ENCODE measurements around the gene RFTN1. TPM values are rescaled to one million over a fixed set of nuclear protein-coding genes. Genes with fewer than 3 reads are reported as not detected.

Gene RFTN1
- polyA plus RNA-seq, 3 donors from 2014 or later: 96.5 to 194 (median 109) TPM

DNA sequence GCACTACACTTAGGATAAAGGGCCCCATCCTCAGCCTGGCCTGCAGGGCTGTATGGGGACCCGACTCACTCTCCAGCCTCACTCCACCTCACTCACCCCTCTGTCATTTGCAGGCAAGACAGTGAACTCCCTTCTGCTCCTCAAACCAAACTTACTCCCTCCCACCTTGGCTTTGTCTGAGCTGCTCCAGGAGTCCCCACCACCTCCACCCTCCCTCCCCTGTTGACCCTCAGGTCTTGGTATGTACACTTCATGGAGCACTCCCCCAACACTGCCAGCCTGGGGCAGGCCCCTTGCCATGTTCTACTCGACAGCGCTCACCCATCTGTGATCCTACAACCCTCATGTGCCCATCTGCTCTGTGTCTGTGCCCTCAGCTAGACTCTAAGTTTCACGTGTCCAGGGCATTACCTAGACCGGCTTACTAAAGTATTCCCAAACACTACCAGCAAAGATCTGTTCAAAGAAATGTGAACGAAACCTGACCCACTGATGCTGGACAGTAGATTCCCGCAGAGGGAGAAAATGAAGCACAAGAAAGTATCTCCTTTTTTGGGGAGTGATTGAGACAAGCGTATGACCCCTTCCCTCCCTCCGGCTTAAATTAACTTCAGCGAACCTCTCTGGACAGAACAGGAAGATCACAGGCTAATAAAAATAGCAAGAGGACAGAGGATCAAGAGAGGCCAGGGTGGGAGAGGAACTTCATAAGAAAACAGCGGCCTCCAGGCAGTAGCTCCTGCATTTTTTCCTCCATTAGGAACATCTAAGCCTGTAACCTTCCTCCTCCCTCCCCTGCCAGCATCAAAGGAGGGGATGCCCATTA lies 113.2 kb downstream of the RFTN1 start:
- Mint-ChIP-seq H3K4me1 (peaks cover 50 to 79% of the 10 kb centered on the region in 2 donors), H3K27ac (peak overlapping the region; percentile 71 to 89 (median 76)), H3K9me3 (peaks cover 0 to 1% (median 0%) of the 10 kb centered on the region in 6 donors), H3K27me3 (ENCODE audit: low read depth in 3 of 3) (peaks cover 1 to 6% (median 2%) of the 10 kb centered on the region in 3 donors), H3K36me3 (peaks cover 4 to 17% (median 16%) of the 10 kb centered on the region in 3 donors), H3K4me3 (peak overlapping the region in 1 of 5 donors; percentile 39)
- no peak for DNase-seq

DNA sequence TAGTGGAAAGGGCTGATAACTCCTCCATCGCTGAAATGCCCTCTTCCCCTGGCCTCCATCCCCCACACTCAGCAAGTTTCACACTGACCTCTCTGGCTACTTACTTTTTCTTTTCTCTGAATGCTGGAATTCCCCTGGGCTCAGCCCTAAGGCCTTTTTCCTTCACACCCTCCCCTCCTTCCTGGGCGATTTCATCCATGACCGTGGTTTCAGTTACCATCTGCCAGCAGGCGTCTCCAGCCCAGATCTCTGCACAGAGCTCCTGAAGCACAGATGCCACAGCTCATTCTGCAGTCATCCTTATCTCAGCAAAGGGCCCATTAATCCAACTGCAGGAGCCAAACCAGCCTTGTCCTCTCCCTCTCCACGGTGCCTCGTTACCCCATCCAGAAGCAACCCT lies 114.0 kb downstream of the RFTN1 start:
- peak overlapping the region; percentile 71 to 89 (median 76) for H3K27ac Mint-ChIP-seq
- H3K4me1 Mint-ChIP-seq: peaks cover 51 to 79% of the 10 kb centered on the region in 2 donors

DNA sequence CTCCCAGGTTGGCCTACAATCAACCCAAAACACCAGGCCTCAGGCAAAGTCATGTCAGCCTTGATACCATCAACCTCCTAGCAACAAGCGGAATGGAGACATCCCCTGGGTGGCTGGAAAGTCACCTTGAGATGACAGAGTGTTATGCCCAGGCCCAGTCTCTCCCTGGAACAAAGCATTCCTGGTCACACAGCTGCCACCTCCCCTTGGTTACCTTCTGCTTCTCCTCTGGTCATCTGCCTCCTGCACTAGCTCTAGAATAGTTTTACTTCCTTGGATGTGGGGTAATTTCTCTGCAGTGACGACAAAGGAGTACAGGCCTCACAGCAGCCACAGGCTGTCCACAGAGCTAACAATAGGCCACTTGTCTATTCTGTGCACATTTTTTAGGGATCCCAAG lies 114.9 kb downstream of the RFTN1 start:
- Mint-ChIP-seq H3K27ac (peak overlapping the region in 4 of 6 donors; percentile 31 to 73 (median 53)), H3K4me1 (peaks cover 54 to 79% of the 10 kb centered on the region in 2 donors)

More for the DNA sequence above, 114.0 kb downstream of the RFTN1 start:
- DNase-seq: no peak
- H3K4me3 Mint-ChIP-seq: peak overlapping the region in 1 of 5 donors; percentile 41
- peaks cover 0 to 1% (median 0%) of the 10 kb centered on the region in 6 donors for H3K9me3 Mint-ChIP-seq
- H3K27me3 Mint-ChIP-seq (ENCODE audit: low read depth in 3 of 3): peaks cover 0 to 10% (median 1%) of the 10 kb centered on the region in 3 donors
- H3K36me3 Mint-ChIP-seq: peaks cover 4 to 18% (median 17%) of the 10 kb centered on the region in 3 donors

DNA sequence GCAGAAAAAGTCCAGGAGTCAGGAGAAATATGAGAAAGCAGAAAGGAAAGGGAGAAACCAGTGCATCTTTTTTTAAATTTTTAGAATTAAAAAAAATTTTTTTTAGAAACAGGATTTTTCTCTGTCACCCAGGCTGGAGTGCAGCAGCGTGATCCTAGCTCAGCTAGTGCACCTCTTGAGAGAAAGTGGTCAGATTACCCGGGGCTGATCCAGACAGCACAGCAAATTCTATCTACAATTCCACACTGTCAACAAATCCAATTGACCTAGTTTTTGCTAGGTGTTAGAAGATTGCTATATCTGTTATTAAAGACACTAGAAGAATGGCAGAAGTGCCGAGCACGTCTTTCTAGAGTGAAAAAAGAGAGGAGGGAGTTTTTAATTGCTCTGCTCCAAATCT lies 117.3 kb downstream of the RFTN1 start:
- peaks cover 4 to 16% (median 16%) of the 10 kb centered on the region in 3 donors for H3K36me3 Mint-ChIP-seq
- peaks cover 0 to 1% (median 0%) of the 10 kb centered on the region in 6 donors for H3K9me3 Mint-ChIP-seq

More for the DNA sequence above, 114.9 kb downstream of the RFTN1 start:
- Mint-ChIP-seq H3K9me3 (peaks cover 0 to 1% (median 0%) of the 10 kb centered on the region in 6 donors), H3K4me3 (no peak overlapping the region), H3K27me3 (ENCODE audit: low read depth in 3 of 3) (peaks cover 0 to 10% (median 1%) of the 10 kb centered on the region in 3 donors), H3K36me3 (peaks cover 4 to 21% (median 17%) of the 10 kb centered on the region in 3 donors)
- DNase-seq: no peak

DNA sequence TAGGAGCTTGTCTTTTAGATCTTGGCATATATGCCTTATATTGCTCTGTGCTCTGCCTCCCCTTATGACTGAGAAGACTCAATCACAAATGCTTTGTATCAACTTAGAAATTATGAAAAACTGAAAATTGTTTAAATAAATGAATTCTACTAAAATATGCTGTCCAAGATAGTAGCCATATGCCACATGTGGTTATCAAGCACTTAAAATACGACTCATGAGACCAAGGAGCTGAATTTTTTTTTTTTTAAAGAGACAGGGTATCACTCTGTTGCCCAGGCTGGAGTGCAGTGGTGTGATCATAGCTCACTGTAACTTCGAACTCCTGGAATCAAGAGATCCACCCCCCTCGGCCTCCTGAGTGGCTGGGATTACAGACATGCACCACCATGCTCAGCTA lies 118.3 kb downstream of the RFTN1 start:
- Mint-ChIP-seq H3K4me1 (peaks cover 43 to 79% of the 10 kb centered on the region in 2 donors), H3K36me3 (peaks cover under 1 to 16% (median 16%) of the 10 kb centered on the region in 3 donors), H3K9me3 (peaks cover 0 to 1% (median 0%) of the 10 kb centered on the region in 6 donors), H3K27ac (no peak overlapping the region), H3K27me3 (ENCODE audit: low read depth in 3 of 3) (peaks cover 0 to 7% (median 2%) of the 10 kb centered on the region in 3 donors), H3K4me3 (no peak overlapping the region)
- no peak for DNase-seq

More for the DNA sequence above, 117.3 kb downstream of the RFTN1 start:
- no peak overlapping the region for H3K4me3 Mint-ChIP-seq
- peak overlapping the region in 3 of 6 donors; percentile 31 to 74 (median 34) for H3K27ac Mint-ChIP-seq
- peaks cover 46 to 78% of the 10 kb centered on the region in 2 donors for H3K4me1 Mint-ChIP-seq
- no peak for DNase-seq
- peaks cover 0 to 9% (median 1%) of the 10 kb centered on the region in 3 donors for H3K27me3 Mint-ChIP-seq (ENCODE audit: low read depth in 3 of 3)

DNA sequence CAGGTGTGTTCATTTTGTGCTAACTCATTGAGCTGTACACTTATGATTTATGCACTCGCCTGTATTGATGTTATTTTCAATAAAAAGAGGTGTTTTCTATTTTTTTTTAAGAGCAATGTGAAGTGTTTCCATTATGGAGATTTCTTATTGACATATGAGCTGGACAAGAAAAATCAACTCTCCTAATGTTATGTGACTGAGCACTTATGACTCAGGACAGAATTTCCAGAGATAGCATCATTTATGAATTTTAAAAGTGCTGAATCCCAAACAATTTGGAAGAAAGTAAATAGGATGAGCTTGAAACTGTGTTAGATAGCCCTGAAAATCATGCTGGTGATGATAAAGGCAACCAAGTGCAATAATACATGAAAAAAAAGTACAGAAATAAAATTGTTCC lies 118.9 kb downstream of the RFTN1 start:
- peak overlapping the region in 1 of 6 donors; percentile 7 for H3K27ac Mint-ChIP-seq
- peaks cover 0 to 20% (median 16%) of the 10 kb centered on the region in 3 donors for H3K36me3 Mint-ChIP-seq
- peaks cover 43 to 79% of the 10 kb centered on the region in 2 donors for H3K4me1 Mint-ChIP-seq
- peaks cover 0 to 7% (median 2%) of the 10 kb centered on the region in 3 donors for H3K27me3 Mint-ChIP-seq (ENCODE audit: low read depth in 3 of 3)
- peaks cover 0 to 1% (median 0%) of the 10 kb centered on the region in 6 donors for H3K9me3 Mint-ChIP-seq
- no peak overlapping the region for H3K4me3 Mint-ChIP-seq
- DNase-seq: no peak

DNA sequence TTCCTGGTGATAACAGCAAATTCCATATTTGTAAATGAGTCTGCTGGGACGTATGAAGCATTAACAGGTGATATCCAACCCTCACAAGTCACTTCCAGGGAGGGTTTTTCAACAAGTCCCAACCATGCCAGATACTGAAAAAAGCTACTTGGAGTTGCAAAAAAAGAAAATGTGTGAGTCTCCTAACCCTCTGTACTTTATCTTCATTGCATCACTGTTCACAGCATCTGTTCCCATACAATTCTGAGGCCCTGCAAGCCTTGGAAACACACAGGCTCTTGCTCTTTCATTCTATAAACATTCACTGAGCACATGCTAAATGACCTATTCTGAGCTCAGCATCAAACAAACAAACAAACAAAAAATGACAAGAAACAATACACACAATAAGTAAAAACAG lies 120.8 kb downstream of the RFTN1 start:
- H3K36me3 Mint-ChIP-seq: peaks cover 0 to 22% (median 16%) of the 10 kb centered on the region in 3 donors
- no peak overlapping the region for H3K4me3 Mint-ChIP-seq
- peaks cover 53 to 86% of the 10 kb centered on the region in 2 donors for H3K4me1 Mint-ChIP-seq
- no peaks in the 10 kb centered on the region for H3K9me3 Mint-ChIP-seq
- peak overlapping the region in 3 of 6 donors; percentile 5 to 35 (median 5) for H3K27ac Mint-ChIP-seq
- peaks cover 0 to 9% (median 2%) of the 10 kb centered on the region in 3 donors for H3K27me3 Mint-ChIP-seq (ENCODE audit: low read depth in 3 of 3)
- no peak for DNase-seq

DNA sequence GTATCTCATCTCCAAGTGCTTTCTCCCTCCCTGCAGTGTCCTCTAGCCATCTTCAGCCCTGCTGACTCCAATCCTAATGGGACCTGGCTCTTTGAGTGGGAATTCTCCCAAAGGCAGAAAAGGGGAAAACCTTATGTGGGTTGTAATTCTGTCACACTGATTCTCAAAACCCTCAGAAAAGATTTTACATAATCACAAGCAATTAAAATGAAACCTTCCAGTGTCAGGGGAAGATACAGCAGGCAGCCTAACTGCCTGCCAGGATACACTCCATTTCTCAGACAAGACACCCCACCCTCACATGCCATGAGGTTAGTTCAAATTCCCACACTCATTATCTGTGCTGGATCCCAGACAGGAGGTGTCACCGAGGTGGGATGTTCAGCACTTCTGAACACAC lies 121.4 kb downstream of the RFTN1 start:
- H3K36me3 Mint-ChIP-seq: peaks cover 0 to 19% (median 13%) of the 10 kb centered on the region in 3 donors

DNA sequence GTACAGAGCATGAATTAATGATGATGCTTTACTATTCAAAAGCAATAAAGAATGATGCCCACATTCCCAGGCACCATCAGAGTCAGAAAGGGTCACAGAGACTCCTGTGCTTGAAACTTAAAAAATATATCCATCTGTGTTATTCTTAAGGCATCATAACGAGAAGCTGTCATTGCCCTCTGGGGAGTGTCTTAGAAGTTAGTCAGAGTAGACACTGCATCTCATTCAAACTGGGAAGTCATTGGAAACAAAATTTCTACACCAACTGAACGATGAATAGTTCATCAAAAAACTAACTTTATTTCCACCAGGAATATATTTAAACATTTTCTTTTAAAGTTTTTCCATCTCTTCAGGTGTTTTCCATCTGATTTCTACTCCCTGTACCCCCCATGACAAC lies 122.9 kb downstream of the RFTN1 start:
- H3K36me3 Mint-ChIP-seq: peaks cover 0 to 10% (median 8%) of the 10 kb centered on the region in 3 donors
- H3K27me3 Mint-ChIP-seq (ENCODE audit: low read depth in 3 of 3): peaks cover 0 to 9% (median 2%) of the 10 kb centered on the region in 3 donors
- peak overlapping the region in 2 of 6 donors; percentile 13 to 23 for H3K27ac Mint-ChIP-seq
- H3K9me3 Mint-ChIP-seq: no peaks in the 10 kb centered on the region
- peaks cover 56 to 88% of the 10 kb centered on the region in 2 donors for H3K4me1 Mint-ChIP-seq
- no peak for DNase-seq
- no peak overlapping the region for H3K4me3 Mint-ChIP-seq

More for the DNA sequence above, 121.4 kb downstream of the RFTN1 start:
- no peak overlapping the region for H3K27ac Mint-ChIP-seq
- H3K9me3 Mint-ChIP-seq: no peaks in the 10 kb centered on the region
- no peak overlapping the region for H3K4me3 Mint-ChIP-seq
- peaks cover 58 to 86% of the 10 kb centered on the region in 2 donors for H3K4me1 Mint-ChIP-seq
- DNase-seq: no peak
- H3K27me3 Mint-ChIP-seq (ENCODE audit: low read depth in 3 of 3): peaks cover 0 to 8% (median 2%) of the 10 kb centered on the region in 3 donors

DNA sequence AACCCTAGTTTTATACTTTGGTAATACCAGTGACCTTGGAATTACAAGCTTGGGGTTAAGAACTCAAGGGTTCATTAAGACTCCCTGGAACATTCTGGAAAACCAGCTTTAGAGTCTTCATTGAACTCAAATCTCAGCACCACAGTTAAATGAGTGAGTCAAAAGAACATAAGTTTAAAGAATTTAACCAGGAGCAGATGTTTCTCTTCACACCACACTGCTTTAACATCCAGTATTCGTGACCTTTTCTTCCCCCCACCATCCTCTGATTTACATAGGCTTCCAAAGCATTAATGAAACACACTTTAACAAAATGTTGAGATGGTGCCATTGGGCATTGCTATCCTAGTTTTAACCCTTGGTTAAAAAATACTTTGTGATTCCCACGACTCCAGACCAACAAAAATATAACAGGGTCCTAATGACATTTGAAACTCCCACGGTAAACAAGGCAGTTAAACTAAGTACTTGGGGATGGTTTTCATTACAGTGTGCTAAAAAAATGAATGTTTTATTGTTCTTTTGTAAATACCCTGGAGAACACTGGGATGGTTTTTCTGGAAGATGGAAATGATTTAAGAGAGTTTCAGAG lies 124.6 kb downstream of the RFTN1 start:
- H3K9me3 Mint-ChIP-seq: no peaks in the 10 kb centered on the region
- peaks cover 48 to 86% of the 10 kb centered on the region in 2 donors for H3K4me1 Mint-ChIP-seq
- no peak overlapping the region for H3K4me3 Mint-ChIP-seq
- DNase-seq: no peak
- H3K36me3 Mint-ChIP-seq: peaks cover 0 to 10% (median 3%) of the 10 kb centered on the region in 3 donors
- peaks cover 0 to 5% (median 2%) of the 10 kb centered on the region in 3 donors for H3K27me3 Mint-ChIP-seq (ENCODE audit: low read depth in 3 of 3)
- H3K27ac Mint-ChIP-seq: no peak overlapping the region

DNA sequence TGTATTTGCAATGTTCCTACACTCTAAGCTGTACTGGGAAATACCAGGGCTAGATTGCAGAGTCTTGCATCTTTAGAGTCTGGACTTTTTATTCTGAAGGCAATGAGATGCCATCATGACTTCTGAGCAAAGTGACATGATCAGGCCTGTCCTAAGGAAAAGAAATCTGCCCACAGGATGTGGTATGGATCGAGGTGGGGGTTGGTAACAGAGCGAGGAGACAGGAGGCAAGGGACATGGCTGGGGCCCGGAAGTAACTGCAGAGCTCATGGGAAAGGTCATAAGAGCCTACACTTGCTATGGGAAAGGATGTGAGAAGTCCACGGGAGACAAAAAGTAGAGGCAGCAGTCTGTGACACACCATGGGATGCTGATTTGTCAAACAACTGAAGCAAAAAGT lies 126.9 kb downstream of the RFTN1 start:
- no peak for DNase-seq
- Mint-ChIP-seq H3K27me3 (ENCODE audit: low read depth in 3 of 3) (peaks cover 0 to 5% (median 2%) of the 10 kb centered on the region in 3 donors), H3K4me3 (no peak overlapping the region), H3K27ac (peak overlapping the region in 4 of 6 donors; percentile 36 to 85 (median 75)), H3K4me1 (peaks cover 54 to 89% of the 10 kb centered on the region in 2 donors), H3K36me3 (peaks cover 0 to 7% (median 6%) of the 10 kb centered on the region in 3 donors), H3K9me3 (no peaks in the 10 kb centered on the region)

DNA sequence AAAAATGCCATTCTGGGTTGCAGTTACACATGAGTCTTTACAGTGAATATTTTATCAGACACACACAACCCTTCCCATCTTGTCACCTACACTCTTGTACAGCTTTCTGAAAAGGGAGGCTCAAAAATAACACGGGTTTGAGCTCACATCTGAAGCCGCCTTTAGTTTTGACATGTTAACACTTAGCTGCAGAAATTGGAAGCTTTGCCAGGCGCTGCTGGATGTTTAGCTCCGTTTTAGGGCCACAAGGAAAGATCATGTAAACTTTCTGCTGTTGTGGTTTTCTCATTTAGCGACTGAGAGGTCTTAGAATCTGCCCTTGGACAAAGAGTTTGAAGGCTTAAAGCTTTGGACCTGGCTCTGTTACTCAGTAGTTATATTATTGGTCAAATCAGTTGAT lies 128.3 kb downstream of the RFTN1 start:
- Mint-ChIP-seq H3K4me1 (peaks cover 46 to 87% of the 10 kb centered on the region in 2 donors), H3K9me3 (no peaks in the 10 kb centered on the region), H3K36me3 (peaks cover 0 to 7% (median 6%) of the 10 kb centered on the region in 3 donors), H3K27ac (peak overlapping the region in 3 of 6 donors; percentile 22 to 48 (median 22)), H3K27me3 (ENCODE audit: low read depth in 3 of 3) (peaks cover 0 to 5% (median 2%) of the 10 kb centered on the region in 3 donors), H3K4me3 (no peak overlapping the region)
- DNase-seq: no peak

DNA sequence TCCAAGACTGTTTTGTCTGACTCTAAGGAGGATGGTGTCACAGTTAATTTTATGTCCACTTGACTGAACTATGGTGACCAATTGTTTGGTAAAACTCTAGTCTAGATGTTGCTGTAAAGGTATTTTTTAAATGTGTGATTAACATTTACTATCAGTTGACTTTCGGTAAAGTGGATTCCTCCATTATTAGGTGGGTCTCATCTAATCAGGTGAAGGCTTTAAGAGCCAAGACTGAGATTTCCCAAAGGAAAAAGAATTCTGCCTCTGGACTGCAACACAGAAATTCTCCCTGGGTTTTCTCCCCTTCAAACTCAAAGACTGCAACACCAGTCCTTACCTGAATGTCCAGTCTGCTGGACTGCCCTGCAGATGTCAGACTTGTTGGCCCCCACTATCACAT lies 129.6 kb downstream of the RFTN1 start:
- no peak for DNase-seq
- H3K4me3 Mint-ChIP-seq: no peak overlapping the region
- H3K4me1 Mint-ChIP-seq: peaks cover 46 to 87% of the 10 kb centered on the region in 2 donors
- peak overlapping the region in 2 of 6 donors; percentile 19 to 46 for H3K27ac Mint-ChIP-seq
- H3K36me3 Mint-ChIP-seq: peaks cover 0 to 7% (median 0%) of the 10 kb centered on the region in 3 donors
- peaks cover 0 to 5% (median 2%) of the 10 kb centered on the region in 3 donors for H3K27me3 Mint-ChIP-seq (ENCODE audit: low read depth in 3 of 3)
- no peaks in the 10 kb centered on the region for H3K9me3 Mint-ChIP-seq

Data from immature natural killer cell (primary cell).